MM.1S (cell line): ENCODE data around the gene HS2ST1.

ENCODE experiments used
- DNase-seq: peaks from one replicate; pipeline ENCODE4 v3.0.0-alpha.2; 2015
- H2AFZ ChIP-seq: fragments of 300-600 bp; sonication (generic); 2 replicates; pipeline ENCODE4 v1.6.0; 2016; ENCODE audit warnings: antibody characterized with exemption, low read length
- H3F3A ChIP-seq: fragments of 300-600 bp; sonication (generic); 2 replicates; pipeline ENCODE4 v1.6.1; 2016; ENCODE audit warnings: mild to moderate bottlenecking, antibody characterized with exemption, low read length, moderate library complexity, mixed read lengths; ENCODE audit not compliant: insufficient read depth
- H3K27ac ChIP-seq: fragments of 300-600 bp; sonication (generic); 2 replicates; pipeline ENCODE4 v1.5.1; 2016; ENCODE audit warnings: mild to moderate bottlenecking, low read length
- H3K27me3 ChIP-seq: fragments of 300-600 bp; sonication (generic); replicated peaks from 2 replicates; pipeline ENCODE4 v1.6.0; 2016; ENCODE audit warnings: low read length; ENCODE audit not compliant: insufficient read depth
- H3K36me3 ChIP-seq: fragments of 300-600 bp; sonication (generic); replicated peaks from 2 replicates; pipeline ENCODE4 v1.6.1; 2016; ENCODE audit warnings: mild to moderate bottlenecking, low read length, mixed read lengths; ENCODE audit not compliant: insufficient read depth
- H3K4me1 ChIP-seq: fragments of 300-600 bp; sonication (generic); 2 replicates; pipeline ENCODE4 v1.6.1; 2016; ENCODE audit warnings: low read length, mixed read lengths
- H3K4me2 ChIP-seq: fragments of 300-600 bp; sonication (generic); 2 replicates; pipeline ENCODE4 v1.6.0; 2016; ENCODE audit warnings: low read depth, low read length
- H3K4me3 ChIP-seq: fragments of 300-600 bp; sonication (generic); 2 replicates; pipeline ENCODE4 v1.5.1; 2016; ENCODE audit warnings: low read length, mixed read lengths
- H3K79me2 ChIP-seq: fragments of 300-600 bp; sonication (generic); 2 replicates; pipeline ENCODE4 v1.6.1; 2016; ENCODE audit warnings: mixed run types, low read length, mixed read lengths
- H3K9ac ChIP-seq: fragments of 300-600 bp; sonication (generic); 2 replicates; pipeline ENCODE4 v1.6.1; 2016; ENCODE audit warnings: low read length, mixed read lengths
- H3K9me2 ChIP-seq: fragments of 300-600 bp; sonication (generic); replicated peaks from 2 replicates; pipeline ENCODE4 v1.6.1; 2016; ENCODE audit warnings: mild to moderate bottlenecking, low read length, mixed read lengths; ENCODE audit not compliant: insufficient read depth
- H3K9me3 ChIP-seq: fragments of 300-600 bp; sonication (generic); replicated peaks from 2 replicates; pipeline ENCODE4 v1.6.1; 2016; ENCODE audit warnings: mild to moderate bottlenecking, low read length, mixed read lengths; ENCODE audit not compliant: insufficient read depth
- H4K20me1 ChIP-seq: fragments of 300-600 bp; sonication (generic); 2 replicates; pipeline ENCODE4 v1.6.1; 2016; ENCODE audit warnings: mild to moderate bottlenecking, low read length, moderate library complexity, mixed read lengths; ENCODE audit not compliant: insufficient read depth
- CTCF ChIP-seq: fragments of 300-600 bp; sonication (generic); IDR thresholded peaks from 2 replicates; pipeline ENCODE4 v1.5.1; 2016; ENCODE audit warnings: antibody characterized with exemption, low read length, mixed read lengths
- EZH2 ChIP-seq: fragments of 300-600 bp; sonication (generic); optimal IDR thresholded peaks from 2 replicates; pipeline ENCODE3; 2017; ENCODE audit warnings: low read depth, mild to moderate bottlenecking, antibody characterized with exemption, low read length, mixed read lengths
- EZH2phosphoT487 ChIP-seq: fragments of 300-600 bp; sonication (generic); IDR thresholded peaks from 2 replicates; pipeline ENCODE4 v1.6.1; 2018; ENCODE audit warnings: antibody characterized with exemption, low read length

HS2ST1 gene

GRCh38 chr1:86924324-86924960 lies 10.0 kb downstream of the HS2ST1 start:
- H3K4me1 ChIP-seq = peaks cover 13% of the 10 kb centered on the region; the same call in 1 of the 2 replicates
- no peaks in the 10 kb centered on the region; the same call in 1 of the 2 replicates for H3K36me3 ChIP-seq
- no peak for DNase-seq
- H3K27me3 ChIP-seq = no peaks in the 10 kb centered on the region
- H3K9me3 ChIP-seq = no peaks in the 10 kb centered on the region
- no peaks in the 10 kb centered on the region for H3K9me2 ChIP-seq
- no peak overlapping the region for H3K27ac ChIP-seq
- H3K9ac ChIP-seq = no peak overlapping the region
- TF ChIP-seq EZH2phosphoT487 (no peak), CTCF (no peak), EZH2 (no peak)
- H3K4me3 ChIP-seq = no peak overlapping the region
- peaks cover 76% of the 10 kb centered on the region for H3K79me2 ChIP-seq
- no peak overlapping the region for H2AFZ ChIP-seq
- no peaks in the 10 kb centered on the region for H4K20me1 ChIP-seq
- H3F3A ChIP-seq = no peaks in the 10 kb centered on the region
- no peak overlapping the region for H3K4me2 ChIP-seq

- Histone ChIP-seq H3K79me2 (peaks cover 76% of the 10 kb centered on the region), H3K4me1 (peaks cover 13% of the 10 kb centered on the region; the same call in 1 of the 2 replicates), H2AFZ (no peak overlapping the region), H3K36me3 (no peaks in the 10 kb centered on the region; the same call in 1 of the 2 replicates), H3K9ac (no peak overlapping the region), H3K9me3 (no peaks in the 10 kb centered on the region), H3K27ac (no peak overlapping the region), H3K27me3 (no peaks in the 10 kb centered on the region), H3K9me2 (no peaks in the 10 kb centered on the region), H3F3A (no peaks in the 10 kb centered on the region), H4K20me1 (no peaks in the 10 kb centered on the region), H3K4me3 (no peak overlapping the region), H3K4me2 (no peak overlapping the region)
- no peak for DNase-seq
- TF ChIP-seq CTCF = no peak
- TF ChIP-seq EZH2 = no peak
Measured at GRCh38 chr1:86925742-86926141, 11.3 kb downstream of the HS2ST1 start.

GRCh38 chr1:86926883-86927282 lies 12.4 kb downstream of the HS2ST1 start:
- peaks cover 77% of the 10 kb centered on the region for H3K79me2 ChIP-seq
- no peaks in the 10 kb centered on the region for H3K9me2 ChIP-seq
- no peak overlapping the region for H3K4me3 ChIP-seq
- H3K9me3 ChIP-seq = no peaks in the 10 kb centered on the region
- H3K27me3 ChIP-seq = no peaks in the 10 kb centered on the region
- DNase-seq = no peak
- TF ChIP-seq EZH2 (no peak), CTCF (no peak), EZH2phosphoT487 (no peak)
- H3K27ac ChIP-seq = no peak overlapping the region
- H3F3A ChIP-seq = no peaks in the 10 kb centered on the region
- H3K4me2 ChIP-seq = no peak overlapping the region
- H4K20me1 ChIP-seq = no peaks in the 10 kb centered on the region
- no peak overlapping the region for H2AFZ ChIP-seq
- peaks cover 13% of the 10 kb centered on the region; the same call in 1 of the 2 replicates for H3K4me1 ChIP-seq
- H3K9ac ChIP-seq = no peak overlapping the region
- H3K36me3 ChIP-seq = no peaks in the 10 kb centered on the region; the same call in 1 of the 2 replicates
